Stomach (tissue), 9 donors: Measurements from ENCODE around the gene RAB1A. TPM values are rescaled to one million over a fixed set of nuclear protein-coding genes. Genes with fewer than 3 reads are reported as not detected.

Experiments
- DNase-seq, 2 donors: peaks; one replicate each; pipeline versions ENCODE4 v3.0.0 to v3.0.0-alpha.2; 2013 to 2019
- H3K27ac ChIP-seq, 5 donors: fragments of 200-600 bp in 4 of 5; sonication (generic) in 4 of 5; one replicate each; pipeline ENCODE4 v1.5.1; 2013 to 2019; ENCODE audit warnings: mild to moderate bottlenecking in 1 of 5, moderate library complexity in 1 of 5
- H3K27me3 ChIP-seq, 3 donors: fragments of 200-600 bp; sonication (generic); one replicate each; pipeline ENCODE4 v1.5.1; 2017 to 2019; ENCODE audit warnings: mixed run types in 1 of 3
- H3K36me3 ChIP-seq, 4 donors: fragments of 200-600 bp; sonication (generic); 1 replicate in 3 of 4; 2 replicates in 1 of 4; pipeline ENCODE4 v1.5.1; 2016 to 2019
- H3K4me1 ChIP-seq, 4 donors: fragments of 200-600 bp; sonication (generic); one replicate each; pipeline ENCODE4 v1.5.1; 2016 to 2019
- H3K4me3 ChIP-seq, 4 donors: fragments of 200-600 bp; sonication (generic) in 3 of 4; one replicate each; pipeline ENCODE4 v1.5.1; 2016 to 2019; ENCODE audit warnings: mild to moderate bottlenecking in 1 of 4
- H3K9me3 ChIP-seq, 4 donors: fragments of 200-600 bp; sonication (generic); one replicate each; pipeline ENCODE4 v1.5.1; 2016 to 2019
- EP300 ChIP-seq: sonication (generic); formaldehyde crosslinking; IDR thresholded peaks from one replicate; pipeline ENCODE4 v1.6.1; 2017; ENCODE audit warnings: antibody characterized with exemption
- POLR2A ChIP-seq, 4 donors: fragments of 450-650 bp; IDR thresholded peaks; one replicate each; pipeline ENCODE4 v1.6.1; 2016; ENCODE audit warnings: antibody characterized with exemption in 4 of 4, control low read depth in 2 of 4, mild to moderate bottlenecking in 1 of 4, moderate library complexity in 1 of 4
- POLR2AphosphoS5 ChIP-seq, 3 donors: sonication (generic); formaldehyde crosslinking; IDR thresholded peaks; one replicate each; pipeline ENCODE4 v1.6.1; 2016; ENCODE audit warnings: antibody characterized with exemption in 3 of 3
- WGBS, 5 donors: extraction: QIAGEN DNeasy Blood & Tissue Kit in 3 of 5; methylation state at CpG; one replicate each; pipeline versions ENCODE4 v1.1.5 to v1.1.7; 2013 to 2018; 5-methylcytosine and 5-hydroxymethylcytosine counted together
- intact Hi-C: fragments of 100-400 bp; cut with DNase I; formaldehyde crosslinking; loops from one replicate; pipeline ENCODE4 v1.15.1; 2023; ENCODE audit warnings: low total_unique reads
- polyA plus RNA-seq, 3 donors: library from polyadenylated mRNA; stranded (reverse); fragments of 200-250 nt; gene quantifications; one replicate each; pipeline ENCODE4 v1.2.3, GENCODE V29; 2013
- total RNA-seq, 5 donors: library from RNA; depleted of rRNA; stranded (reverse); fragments of >200 nt; gene quantifications; one replicate each; pipeline versions ENCODE4 v1.1.0 to v1.2.3, GENCODE V29; 2014 to 2016
- TF ChIP-seq, protein P1 (sequence below), 7 experiments: fragments of 450-650 bp in 4 of 7; fragments of 200-600 bp in 3 of 7; sonication (generic) in 3 of 7; IDR thresholded peaks; one replicate each; pipeline ENCODE4 v1.5.1; 2016 to 2019; ENCODE audit warnings: antibody characterized with exemption in 7 of 7, control low read depth in 2 of 7, mild to moderate bottlenecking in 1 of 7
- donor health status: healthy with polysubstance abuse.
- donor health status: Bipolar disorder and iron deficiency.
- donor health status: healthy.

The RAB1A gene
- total and polyA plus RNA-seq, 8 donors, result 58.2 to 160 (median 88.1) TPM

DNA sequence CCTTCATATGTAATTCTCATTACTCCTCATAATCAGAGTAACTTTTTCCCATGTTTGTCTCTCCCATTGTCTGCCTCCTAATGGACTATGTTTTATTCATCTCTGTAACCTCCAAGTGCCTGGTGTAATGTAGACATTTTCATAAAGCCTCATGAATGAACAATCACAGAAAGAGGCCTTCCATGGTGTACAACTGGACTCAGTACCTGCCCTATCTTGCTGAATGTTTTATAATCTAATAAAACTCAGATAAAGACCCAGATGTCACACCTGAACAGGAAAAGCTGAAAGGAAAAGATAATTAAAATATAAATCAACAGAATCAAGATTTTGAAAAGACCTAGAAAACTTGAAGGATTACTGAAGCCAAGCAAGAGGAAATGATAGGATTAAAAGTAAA is 36.7 kb downstream of the RAB1A start:
- TF ChIP-seq EP300 (no peak), POLR2A (IDR thresholded peaks at IDR 0.05) (no peak), POLR2AphosphoS5 (IDR thresholded peaks at IDR 0.05) (no peak)
- TF ChIP-seq, protein P1, sequence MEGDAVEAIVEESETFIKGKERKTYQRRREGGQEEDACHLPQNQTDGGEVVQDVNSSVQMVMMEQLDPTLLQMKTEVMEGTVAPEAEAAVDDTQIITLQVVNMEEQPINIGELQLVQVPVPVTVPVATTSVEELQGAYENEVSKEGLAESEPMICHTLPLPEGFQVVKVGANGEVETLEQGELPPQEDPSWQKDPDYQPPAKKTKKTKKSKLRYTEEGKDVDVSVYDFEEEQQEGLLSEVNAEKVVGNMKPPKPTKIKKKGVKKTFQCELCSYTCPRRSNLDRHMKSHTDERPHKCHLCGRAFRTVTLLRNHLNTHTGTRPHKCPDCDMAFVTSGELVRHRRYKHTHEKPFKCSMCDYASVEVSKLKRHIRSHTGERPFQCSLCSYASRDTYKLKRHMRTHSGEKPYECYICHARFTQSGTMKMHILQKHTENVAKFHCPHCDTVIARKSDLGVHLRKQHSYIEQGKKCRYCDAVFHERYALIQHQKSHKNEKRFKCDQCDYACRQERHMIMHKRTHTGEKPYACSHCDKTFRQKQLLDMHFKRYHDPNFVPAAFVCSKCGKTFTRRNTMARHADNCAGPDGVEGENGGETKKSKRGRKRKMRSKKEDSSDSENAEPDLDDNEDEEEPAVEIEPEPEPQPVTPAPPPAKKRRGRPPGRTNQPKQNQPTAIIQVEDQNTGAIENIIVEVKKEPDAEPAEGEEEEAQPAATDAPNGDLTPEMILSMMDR (IDR thresholded peaks at IDR 0.05), result no peak
- Histone ChIP-seq H3K27ac (peak overlapping the region in 1 of 5 donors; percentile 4), H3K4me3 (no peak overlapping the region), H3K27me3 (no peaks in the 10 kb centered on the region), H3K36me3 (peaks cover 36 to 97% (median 85%) of the 10 kb centered on the region in 4 donors), H3K4me1 (peaks cover 4 to 65% (median 34%) of the 10 kb centered on the region in 4 donors), H3K9me3 (no peaks in the 10 kb centered on the region)
- intact Hi-C loops, result no loop called here
- DNase-seq, result no peak

DNA sequence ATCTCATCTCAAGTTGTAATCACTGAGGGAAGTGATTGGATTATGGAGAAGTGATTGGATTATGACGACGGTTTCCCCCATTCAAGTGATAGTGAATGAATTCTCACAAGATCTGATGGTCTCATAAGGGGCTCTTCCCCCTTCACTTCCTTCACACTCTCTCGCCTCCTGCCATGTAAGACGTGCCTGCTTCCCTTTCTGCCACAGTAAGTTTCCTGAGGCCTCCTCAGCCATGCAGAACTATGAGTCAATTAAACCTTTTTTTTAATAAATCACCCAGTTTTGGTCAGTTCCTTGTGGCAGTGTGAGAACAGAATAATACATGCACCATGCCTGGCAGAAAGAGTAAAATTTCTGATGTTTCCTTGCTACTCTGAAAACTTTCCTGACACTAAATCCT is 37.1 kb downstream of the RAB1A start:
- no peak for DNase-seq
- peaks cover 40 to 99% (median 89%) of the 10 kb centered on the region in 4 donors for H3K36me3 ChIP-seq
- no peaks in the 10 kb centered on the region for H3K9me3 ChIP-seq
- peaks cover 4 to 65% (median 34%) of the 10 kb centered on the region in 4 donors for H3K4me1 ChIP-seq
- H3K27me3 ChIP-seq, result no peaks in the 10 kb centered on the region
- no peak overlapping the region for H3K27ac ChIP-seq
- intact Hi-C loops, result no loop called here
- WGBS, 5 donors, result 86 to 92% (median 89%) methylated on average over 4 of the region's 4 CpGs
- no peak overlapping the region for H3K4me3 ChIP-seq
- TF ChIP-seq EP300 (no peak), POLR2AphosphoS5 (IDR thresholded peaks at IDR 0.05) (no peak), POLR2A (IDR thresholded peaks at IDR 0.05) (no peak)
- TF ChIP-seq, protein P1 (IDR thresholded peaks at IDR 0.05), result no peak

DNA sequence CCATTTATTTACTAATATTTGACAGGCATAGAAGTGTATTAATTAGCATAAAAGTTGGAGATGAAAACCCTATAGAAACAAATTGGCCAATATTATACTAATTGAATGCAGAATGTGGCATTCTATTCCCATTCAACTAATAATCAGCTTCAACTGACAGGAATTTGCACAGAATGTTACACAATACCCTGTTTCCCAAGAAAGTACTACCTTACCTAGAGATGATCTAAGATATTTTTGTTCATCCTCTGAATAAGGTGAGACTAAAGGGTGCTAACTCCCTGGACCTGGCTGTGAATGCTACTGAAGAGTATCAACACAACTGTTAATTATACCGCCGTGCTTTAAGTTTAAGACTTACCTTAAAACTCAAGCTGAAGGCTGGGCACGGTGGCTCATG is 44.8 kb downstream of the RAB1A start:
- H3K27ac ChIP-seq, result no peak overlapping the region
- no peaks in the 10 kb centered on the region for H3K27me3 ChIP-seq
- H3K36me3 ChIP-seq, result peaks cover 52 to 100% (median 91%) of the 10 kb centered on the region in 4 donors
- no peak for TF ChIP-seq POLR2A (IDR thresholded peaks at IDR 0.05)
- H3K4me1 ChIP-seq, result peaks cover 0 to 64% (median 23%) of the 10 kb centered on the region in 4 donors
- intact Hi-C loops, result no loop called here
- no peak overlapping the region for H3K4me3 ChIP-seq
- 92 to 98% (median 95%) methylated on average over 3 of the region's 3 CpGs for WGBS, 5 donors
- no peak for DNase-seq
- H3K9me3 ChIP-seq, result no peaks in the 10 kb centered on the region

GRCh38 chr2:65081232-65081685 is 48.6 kb downstream of the RAB1A start:
- 75 to 84% (median 77%) methylated on average over 4 of the region's 4 CpGs for WGBS, 5 donors
- Histone ChIP-seq H3K9me3 (no peaks in the 10 kb centered on the region), H3K4me3 (no peak overlapping the region), H3K36me3 (peaks cover 61 to 93% (median 92%) of the 10 kb centered on the region in 4 donors), H3K4me1 (peaks cover 10 to 46% (median 20%) of the 10 kb centered on the region in 4 donors), H3K27me3 (no peaks in the 10 kb centered on the region), H3K27ac (peak overlapping the region in 2 of 5 donors; percentile 32 to 46)
- DNase-seq, result peak in 1 of 2 donors; percentile 43
- TF ChIP-seq, protein P1 (IDR thresholded peaks at IDR 0.05), result no peak
- TF ChIP-seq POLR2A (IDR thresholded peaks at IDR 0.05) (no peak), POLR2AphosphoS5 (IDR thresholded peaks at IDR 0.05) (peak in 1 of 3 donors; percentile 12), EP300 (no peak)
- intact Hi-C loops, result no loop called here

DNA sequence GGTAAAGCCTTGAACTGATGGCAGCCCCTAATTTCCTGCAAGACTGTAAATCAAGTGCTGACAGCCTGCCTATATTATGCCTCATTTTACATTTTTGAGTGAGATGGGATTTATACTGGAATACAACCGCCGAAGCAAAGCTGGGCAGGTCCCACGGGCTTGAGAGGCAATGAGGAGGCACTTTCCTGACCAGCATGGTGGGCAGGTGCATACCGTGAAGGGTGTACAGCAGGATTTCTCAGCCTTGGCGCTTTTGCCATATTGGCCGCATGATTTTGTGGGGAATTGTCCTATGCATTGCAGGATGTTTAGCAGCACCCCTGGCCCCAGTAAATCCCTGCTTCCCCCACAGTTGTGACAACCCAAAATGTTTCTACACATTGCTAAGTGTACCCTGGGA is 50.9 kb downstream of the RAB1A start:
- H3K4me1 ChIP-seq, result peaks cover 22 to 65% (median 36%) of the 10 kb centered on the region in 4 donors
- WGBS, 5 donors, result 94 to 97% (median 95%) methylated on average over 6 of the region's 6 CpGs
- H3K4me3 ChIP-seq, result no peak overlapping the region
- intact Hi-C loops, result no loop called here
- no peak for TF ChIP-seq POLR2A (IDR thresholded peaks at IDR 0.05)
- no peak for TF ChIP-seq POLR2AphosphoS5 (IDR thresholded peaks at IDR 0.05)
- TF ChIP-seq EP300, result no peak
- TF ChIP-seq, protein P1 (IDR thresholded peaks at IDR 0.05), result no peak
- peaks cover 46 to 84% (median 77%) of the 10 kb centered on the region in 4 donors for H3K36me3 ChIP-seq
- no peak overlapping the region for H3K27ac ChIP-seq
- no peaks in the 10 kb centered on the region for H3K9me3 ChIP-seq
- DNase-seq, result no peak
- H3K27me3 ChIP-seq, result no peaks in the 10 kb centered on the region
